TTC549 (cell line): ENCODE measurements around the gene LGALS7B.
"Not testable (repeated sequence)": the region's sequence is repeated elsewhere in the genome, so short reads cannot be mapped to it uniquely, and the experiment has no call there.

Source experiments
- FAIRE-seq: peaks from 2 replicates; lab custom pipeline; 2012; peaks lifted over from hg19 to GRCh38; lab: Jason Lieb, UNC

Gene LGALS7B

DNA sequence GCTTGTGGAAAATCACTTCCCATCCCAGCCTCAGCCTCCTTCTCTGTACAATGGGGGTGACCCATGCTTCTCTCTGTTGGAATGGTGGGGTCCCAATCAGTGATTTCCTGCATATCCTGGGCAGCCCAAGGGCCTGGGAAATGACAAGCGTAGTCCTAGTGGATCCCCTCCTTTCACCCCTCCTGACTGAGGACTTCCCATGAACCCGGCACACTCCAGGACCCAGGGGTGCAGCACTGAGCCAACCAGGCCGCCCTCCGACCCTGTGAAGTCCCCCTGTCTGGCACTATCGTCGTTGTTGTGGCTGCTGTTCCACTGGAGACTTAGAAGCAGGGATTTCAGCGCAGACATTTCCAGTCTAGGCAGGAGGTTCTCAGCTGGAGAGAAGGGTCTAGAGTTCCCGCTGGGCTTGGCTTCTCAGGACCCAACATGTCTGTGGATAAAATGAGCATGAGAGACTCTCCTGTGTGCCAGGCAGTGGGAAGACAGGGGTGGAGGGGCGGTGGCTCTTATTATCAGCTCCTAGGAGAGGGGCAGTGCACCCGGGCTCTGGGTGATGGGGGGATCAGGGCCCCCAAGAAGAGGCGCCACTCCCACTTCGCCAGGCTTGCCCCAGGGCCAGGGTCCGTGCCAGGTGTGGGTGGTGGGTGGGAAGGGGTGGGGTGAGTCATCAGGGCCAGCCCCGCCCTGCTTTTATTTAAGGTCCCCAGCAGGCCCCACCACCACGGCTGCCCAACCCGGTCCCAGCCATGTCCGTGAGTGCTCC lies at the start of gene LGALS7B:
Gene LGALS7B (plus strand): TSS at position 723 of the 766 bp plus-strand sequence. CDS start 27 bp downstream, at position 750.
- FAIRE-seq = no peak

DNA sequence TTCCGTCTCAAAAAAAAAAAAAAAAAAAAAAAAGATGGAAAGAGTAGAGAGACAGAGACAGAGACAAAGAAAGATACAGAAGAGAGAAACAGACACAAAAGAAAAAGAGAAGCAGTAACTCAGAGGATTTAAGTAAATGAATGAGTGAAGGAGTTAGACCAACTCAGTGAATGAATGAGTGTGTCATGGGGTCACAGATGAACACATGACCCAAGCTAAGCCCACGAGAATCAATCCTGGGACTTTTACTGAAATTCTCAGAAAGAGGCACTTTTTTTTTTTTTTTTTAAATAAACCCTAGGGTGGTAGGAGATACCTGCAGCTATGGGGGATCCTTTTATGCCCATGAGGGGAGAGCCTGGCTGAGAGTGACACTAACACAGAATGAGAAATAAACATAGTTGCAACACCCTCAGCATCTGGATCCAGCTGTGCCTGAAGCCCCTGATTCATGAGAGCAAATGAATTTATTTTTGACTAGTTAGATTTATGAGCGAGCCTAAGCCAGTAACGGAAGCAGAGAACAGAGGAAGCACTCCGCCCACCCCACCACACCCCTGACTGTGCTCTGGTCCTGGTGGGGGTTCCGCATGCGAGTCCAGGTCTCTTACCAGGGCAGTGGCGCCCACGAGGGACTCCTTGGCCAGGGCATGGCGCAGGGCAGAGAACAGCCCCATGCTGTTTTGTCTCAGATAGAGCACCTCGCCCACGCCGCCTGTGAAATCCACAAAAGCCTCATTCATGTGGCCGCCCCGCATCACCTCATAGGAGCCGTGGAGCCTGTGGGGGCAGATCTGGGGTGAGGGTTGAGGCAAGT lies 49.4 kb upstream of the LGALS7B start:
- FAIRE-seq = no peak

DNA sequence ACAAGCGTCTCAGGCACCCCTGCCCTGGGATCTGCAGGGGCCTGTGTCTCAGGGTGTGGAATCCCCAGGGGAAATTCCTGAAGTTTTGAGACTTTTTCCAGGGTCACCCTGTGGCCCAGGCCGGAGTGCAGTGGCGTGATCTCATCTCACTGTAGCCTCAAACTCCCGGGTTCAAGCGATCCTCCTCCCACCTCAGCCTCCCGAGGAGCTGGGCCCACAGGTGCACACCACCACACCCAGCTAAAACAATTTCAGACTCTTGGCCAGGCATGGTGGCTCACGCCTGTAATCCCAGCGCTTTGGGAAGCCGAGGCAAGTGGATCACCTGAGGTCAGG lies 48.8 kb upstream of the LGALS7B start:
- FAIRE-seq = no peak

DNA sequence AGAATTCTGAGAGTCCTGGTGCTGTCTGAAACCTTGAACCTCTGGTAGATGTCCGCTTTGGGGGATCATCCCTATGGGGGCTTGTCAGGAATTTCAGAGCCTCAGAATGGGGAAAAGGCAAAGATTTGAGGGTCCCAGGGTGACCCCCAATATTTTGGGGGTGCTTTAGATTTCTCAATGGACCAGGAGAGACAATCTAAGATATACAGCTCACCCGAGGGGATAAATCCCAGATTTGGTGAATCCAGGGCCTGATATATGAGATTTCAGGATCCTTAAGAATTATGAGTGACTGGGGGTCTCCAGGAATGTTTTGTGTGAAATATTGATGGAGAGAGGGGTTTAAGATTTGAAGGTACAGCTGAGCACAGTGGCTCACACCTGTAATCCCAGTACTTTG lies 48.1 kb upstream of the LGALS7B start:
- FAIRE-seq = no peak

DNA sequence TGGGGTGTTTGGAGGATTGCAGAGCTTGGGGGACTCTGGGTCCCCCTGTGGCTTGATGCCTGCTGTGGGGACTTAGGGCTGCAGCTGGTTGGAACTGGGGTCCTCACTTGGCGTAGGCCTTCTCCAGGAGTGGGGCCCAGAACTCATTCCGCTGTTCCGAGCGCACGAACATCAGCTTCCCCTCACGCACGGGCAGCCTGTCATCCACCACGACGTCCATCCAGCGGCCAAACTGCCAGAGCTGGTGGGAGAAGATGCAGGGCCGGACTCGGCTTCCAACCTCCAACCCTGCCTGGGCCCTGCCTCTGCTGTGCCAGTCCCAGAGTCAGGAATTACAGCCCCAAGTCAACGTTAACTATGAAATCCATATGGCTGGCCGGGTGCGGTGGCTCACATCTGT lies 47.3 kb upstream of the LGALS7B start:
- FAIRE-seq = no peak

DNA sequence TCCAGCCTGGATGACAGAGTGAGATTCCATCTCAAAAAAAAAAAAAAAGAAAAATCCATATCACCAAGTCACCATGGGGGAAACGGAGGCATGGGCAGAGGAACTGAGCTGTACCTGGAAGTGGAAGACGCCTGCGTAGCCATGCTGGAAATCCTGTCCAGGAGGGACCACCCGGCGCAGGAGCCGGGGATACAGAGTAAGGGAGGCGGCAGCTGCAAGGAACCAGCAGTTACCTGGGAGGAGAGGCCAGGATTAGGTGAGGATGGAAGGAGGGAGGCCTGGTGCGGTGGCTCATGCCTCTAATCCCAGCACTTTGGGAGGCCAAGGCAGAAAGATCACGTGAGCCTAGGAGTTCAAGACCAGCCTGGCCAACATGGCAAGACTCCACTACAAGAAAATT lies 46.7 kb upstream of the LGALS7B start:
- FAIRE-seq = no peak

DNA sequence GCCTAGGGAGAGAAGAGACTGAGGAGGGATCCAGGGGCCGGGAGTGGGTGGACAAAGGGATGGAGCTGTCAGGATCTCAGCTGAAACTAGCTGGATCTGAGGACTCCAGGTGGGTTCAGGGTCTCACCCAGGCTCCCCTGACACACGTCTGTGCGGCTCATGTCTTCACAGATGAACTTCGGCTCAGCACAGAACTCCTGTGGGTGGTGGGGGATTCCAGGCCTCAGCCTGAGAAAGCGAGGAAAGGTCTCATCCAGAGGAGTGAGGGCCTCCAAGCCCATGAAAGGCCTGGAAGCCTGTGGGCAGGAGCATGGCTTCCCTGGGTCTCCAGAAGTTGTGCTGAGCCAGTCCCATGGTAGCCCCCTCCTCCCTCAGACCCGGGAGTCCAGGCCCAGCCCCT lies 46.1 kb upstream of the LGALS7B start:
- FAIRE-seq = no peak

DNA sequence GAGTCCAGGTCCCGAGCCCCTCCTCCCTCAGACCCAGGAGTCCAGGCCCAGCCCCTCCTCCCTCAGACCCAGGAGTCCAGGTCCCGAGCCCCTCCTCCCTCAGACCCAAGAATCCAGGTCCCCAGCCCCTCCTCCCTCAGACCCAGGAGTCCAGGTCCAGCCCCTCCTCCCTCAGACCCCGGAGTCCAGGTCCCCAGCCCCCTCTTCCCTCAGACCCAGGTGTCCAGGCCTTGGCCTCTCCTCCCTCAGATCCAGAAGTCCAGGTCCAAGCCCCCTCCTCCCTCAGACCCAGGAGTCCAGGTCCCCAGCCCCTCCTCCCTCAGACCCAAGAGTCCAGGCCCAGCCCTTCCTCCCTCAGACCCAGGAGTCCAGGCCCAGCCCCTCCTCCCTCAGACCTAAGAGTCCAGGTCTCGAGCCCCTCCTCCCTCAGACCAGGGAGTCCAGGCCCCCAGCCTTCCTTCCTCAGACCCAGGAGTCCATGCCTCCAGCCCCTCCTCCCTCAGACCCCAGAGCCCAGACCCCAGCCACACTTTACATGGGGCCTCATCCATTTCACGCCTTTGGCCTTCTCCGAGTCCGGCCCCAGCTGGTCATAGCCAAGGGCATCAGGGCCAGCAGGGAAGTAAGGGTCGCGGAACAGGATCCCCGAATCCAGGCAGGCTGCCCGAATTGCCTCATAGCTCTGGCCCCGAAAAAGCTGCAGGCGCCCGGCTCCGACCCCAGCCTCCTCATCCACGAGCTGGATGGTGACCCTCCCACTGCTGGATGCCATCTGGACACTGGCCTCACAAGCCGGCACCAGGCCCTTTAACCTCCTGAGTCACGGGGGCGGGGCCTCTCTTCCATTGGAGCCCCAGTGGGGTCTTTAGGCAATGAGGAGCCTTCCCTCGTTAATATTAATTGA lies 45.4 kb upstream of the LGALS7B start:
- no peak for FAIRE-seq

DNA sequence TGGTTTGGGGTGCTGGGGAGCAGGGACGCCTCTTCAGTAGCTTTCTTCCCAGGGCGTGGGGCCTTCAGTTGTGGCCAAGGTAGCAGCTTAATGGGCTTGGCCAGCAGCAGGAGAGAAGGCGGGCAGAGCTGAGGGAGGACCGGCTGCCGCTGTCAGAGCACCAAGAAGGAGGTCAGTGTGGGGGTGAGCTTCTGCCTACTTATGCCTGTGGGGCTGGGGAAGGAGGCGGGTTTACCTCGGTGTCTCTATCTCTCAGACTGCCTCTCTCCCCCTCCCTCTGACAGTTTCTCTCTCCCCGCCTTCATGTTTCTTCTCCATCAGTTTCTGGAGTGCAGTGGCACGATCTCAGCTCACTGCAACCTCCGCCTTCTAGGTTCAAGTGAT lies 44.7 kb upstream of the LGALS7B start, which contains the start of gene CAPN12:
Gene CAPN12 (minus strand): TSS at position 177 of the 384 bp plus-strand sequence. CDS start 309 bp downstream, outside the sequence.
- FAIRE-seq = no peak

DNA sequence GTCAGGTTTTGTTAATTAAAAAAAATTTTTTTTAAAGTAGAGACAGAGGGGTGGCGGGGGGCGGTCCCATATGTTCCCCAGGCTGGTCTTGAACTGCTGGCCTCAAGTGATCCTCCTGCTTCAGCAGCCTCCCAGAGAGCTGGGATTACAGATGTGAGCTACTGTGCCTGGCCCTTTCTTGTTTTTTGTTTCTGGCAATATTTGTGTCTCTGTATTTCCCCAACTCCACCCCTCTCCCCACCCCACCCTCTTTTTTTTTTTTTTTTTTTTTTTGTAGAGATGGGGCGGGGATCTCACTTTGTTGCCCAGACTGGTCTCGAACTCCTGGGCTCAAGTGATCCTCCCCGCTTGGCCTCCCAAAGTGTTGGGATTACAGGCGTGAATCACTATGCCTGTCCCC lies 44.1 kb upstream of the LGALS7B start:
- no peak for FAIRE-seq

DNA sequence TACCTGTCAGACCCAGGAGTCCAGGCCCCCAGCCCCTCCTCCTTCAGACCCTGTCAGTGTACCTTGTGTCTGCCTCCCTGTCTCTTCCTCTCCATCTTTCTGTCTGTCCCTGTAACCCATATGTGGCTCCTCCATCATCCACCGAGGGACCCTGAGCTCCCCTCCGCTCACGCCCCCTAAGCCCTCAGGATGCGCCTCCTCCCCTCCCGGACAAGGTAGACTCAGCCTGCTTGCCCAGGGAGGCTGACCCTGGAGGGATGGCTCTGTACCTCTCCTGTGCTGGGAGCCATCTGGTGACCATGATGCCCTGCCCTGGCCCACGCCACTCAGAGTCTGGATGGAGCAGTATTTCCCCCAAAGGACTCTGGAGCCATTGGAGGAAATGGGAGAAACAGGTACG lies 43.7 kb upstream of the LGALS7B start:
- no peak for FAIRE-seq

DNA sequence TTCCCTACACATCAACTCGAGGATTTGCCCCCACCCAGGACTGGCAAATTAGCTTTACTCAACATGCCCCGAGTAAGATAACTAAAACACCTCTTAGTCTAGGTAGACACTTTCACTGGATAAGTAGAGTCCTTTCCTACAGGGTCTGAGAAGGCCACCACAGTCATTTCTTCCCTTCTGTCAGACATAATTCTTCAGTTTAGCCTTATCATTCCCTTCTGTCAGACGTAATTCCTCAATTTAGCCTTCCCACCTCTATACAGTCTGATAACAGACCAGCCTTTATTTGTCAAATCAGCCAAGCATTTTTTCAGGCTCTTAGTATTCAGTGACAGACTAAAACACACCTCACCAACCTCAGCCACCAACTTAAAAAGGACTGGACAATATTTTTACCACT lies 35.2 kb upstream of the LGALS7B start:
- FAIRE-seq = not testable (repeated sequence)

DNA sequence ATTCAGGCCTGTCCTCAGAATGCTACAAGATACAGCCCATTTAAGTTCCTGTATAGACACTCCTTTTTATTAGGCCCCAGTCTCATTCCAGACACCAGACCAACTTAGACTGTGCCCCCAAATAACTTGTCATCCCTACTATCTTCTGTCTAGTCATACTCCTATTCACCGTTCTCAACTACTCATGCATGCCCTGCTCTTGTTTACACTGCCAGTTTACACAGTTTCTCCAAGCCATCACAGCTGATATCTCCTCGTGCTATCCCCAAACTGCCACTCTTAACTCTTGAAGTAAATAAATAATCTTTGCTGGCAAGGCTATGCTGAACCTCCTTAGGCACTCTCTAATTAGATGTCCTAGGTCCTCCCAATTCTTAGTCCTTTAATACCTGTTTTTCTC lies 34.8 kb upstream of the LGALS7B start:
- not testable (repeated sequence) for FAIRE-seq

DNA sequence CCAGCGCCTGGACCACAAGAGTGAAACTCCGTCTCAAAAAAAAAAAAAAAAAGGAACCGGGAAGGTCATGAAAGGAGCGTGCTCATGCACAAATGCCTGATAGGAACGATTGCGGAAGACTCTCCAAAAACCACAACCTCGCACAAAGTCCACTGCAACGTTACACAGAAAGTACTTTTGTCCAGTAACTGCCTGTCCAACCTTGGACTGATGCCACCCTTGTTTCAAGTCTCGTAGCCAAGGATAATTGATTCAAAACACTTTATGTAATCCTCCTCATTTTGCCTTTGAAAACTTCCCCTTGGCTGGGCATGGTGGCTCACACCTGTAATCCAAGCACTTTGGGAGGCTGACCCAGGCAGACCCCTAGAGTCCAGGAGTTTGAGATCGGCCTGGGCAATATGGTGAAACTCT lies 29.4 kb upstream of the LGALS7B start:
- no peak for FAIRE-seq

DNA sequence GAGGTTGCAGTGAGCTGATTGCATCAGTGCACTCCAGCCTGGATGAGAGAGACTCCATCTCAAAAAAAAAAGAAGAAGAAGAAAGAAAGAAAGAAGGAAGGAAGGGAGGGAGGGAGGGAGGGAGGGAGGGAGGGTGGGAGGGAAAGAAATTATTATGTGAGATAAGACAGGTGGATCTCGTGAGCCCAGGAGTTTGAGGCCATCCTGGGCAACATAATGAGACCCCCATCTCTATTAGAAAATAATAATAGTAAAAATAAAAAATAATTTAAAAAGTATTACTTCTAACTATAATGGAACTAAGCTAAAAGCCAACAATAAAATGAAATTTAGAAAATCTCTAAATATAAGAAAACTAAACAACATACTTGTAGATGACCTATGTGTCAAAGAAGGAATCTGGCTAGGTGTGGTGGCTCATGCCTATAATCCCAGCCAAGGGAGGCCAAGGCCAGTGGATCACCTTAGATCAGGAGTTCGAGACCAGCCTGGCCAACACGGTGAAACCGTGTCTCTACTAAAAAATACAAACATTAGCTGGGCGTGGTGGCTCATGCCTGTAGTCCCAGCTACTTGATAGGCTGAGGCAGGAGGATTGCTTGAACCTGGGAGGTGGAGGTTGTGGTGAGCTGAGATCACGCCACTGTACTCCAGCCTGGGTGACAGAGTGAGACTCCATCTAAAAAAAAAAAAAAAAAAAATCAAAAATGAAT lies 28.0 kb upstream of the LGALS7B start:
- FAIRE-seq = not testable (repeated sequence)

DNA sequence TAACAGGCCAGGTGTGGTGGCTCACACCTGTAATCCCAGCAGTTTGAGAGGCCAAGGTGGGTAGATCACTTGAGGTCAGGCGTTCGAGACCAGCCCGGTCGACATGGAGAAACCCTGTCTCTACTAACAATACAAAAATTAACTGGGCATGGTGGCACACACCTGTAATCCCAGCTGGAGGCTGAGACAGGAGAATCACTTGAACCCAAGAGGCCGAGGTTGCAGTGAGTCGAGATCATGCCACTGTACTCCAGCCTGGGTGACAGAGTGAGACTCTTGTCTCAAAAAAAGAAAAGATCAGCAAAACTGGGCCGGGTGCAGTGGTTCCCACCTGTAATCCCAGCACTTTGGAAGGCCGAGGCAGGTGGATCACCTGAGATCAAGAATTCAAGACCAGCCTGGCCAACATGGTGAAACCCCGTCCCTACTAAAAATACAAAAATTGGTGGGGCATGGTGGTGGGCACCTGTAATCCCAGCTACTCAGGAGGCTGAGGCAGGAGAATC lies 27.1 kb upstream of the LGALS7B start:
- FAIRE-seq = not testable (repeated sequence)

DNA sequence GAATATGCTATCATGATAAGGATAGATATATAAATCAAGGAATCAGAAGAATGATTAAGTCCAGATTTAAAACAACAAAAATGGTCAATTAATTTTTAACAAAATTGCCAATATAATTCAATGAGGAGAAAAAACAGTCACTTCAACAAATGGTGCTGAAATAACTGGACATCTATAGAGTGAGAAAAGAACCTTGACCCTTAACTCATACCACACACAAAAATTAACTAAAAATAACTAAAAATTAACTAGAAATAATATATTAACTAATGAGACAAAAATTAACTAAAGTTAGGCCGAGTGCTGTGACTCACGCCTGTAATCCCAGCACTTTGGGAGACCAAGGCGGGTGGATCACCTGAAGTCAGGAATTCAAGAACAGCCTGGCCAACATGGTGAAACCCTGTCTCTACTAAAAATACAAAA lies 25.2 kb upstream of the LGALS7B start:
- FAIRE-seq = no peak

DNA sequence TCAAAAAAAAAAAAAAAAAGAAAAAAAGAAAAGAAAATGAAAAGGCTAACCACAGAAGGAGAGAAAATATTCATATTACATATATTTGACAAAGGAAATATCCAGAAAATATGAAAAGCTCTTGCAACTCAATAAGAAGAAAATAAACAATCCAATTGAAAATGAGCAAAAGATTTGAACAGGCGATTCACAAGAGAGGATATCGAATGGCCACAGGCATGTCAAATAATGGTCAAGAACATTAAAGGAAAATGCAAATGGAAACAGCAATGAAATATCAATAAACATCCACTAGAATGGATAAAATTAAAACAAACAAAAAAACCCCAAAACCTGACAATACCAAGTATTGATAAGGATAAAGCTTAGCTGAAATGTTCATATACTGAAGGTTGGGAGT lies 23.8 kb upstream of the LGALS7B start:
- no peak for FAIRE-seq

DNA sequence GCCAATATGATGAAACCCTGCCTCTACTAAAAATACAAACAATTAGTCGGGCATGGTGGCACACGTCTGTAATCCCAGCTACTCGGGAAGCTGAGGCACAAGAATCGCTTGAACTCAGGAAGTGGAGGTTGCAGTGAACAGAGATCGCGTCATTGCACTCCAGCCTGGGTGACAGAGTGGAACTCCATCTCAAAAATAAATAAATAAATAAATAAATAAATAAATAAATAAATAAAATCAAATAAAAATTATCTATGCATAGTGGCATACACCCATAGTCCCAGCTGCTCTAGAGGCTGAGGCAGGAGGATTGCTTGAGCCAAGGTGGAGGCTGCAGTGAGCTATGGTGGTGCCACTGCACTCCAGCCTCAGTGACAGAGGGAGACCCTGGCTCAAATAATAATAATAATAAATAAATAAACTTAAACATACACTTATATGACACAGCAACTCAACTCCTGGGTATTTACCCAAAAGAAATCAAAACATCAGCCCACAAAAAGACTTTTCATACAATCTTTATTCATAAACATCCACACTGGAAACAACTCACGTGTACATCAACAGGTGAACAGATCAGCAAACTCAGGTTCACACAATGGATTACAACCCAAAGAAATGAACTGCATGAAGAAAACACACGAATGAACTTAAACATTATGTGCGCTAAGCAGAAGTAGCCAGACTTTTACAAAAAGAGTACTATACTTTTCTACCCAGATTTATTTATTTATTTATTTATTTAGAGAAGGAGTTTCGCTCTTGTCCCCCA lies 22.5 kb upstream of the LGALS7B start:
- no peak for FAIRE-seq

DNA sequence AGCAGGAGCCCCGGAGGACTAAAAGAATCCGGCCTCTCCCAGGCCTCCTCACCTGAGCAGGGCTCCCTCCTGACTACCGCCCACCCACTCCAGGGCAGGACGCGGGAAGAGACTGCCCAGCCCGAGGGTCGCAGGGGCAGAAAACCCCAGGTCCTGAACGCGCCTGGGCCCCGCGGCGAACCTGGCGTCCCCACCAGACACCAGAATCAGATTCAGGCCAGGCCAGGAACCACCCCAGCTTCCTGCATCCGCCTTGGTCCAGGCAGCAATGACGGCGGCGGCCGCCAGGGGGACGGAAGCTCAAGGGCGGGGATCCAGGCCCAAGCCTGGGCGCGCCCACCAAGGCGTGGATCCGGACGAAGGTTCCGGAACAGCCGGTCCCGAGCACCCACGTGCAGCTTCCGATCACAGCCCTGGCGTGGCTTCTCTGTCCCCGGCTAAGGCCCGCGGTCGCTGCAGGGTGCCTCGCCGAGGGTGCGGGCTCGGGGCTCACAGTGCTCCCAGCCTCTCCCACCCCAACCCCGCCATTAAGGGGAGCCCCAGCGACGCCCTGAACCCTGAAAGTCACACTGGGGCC lies 19.3 kb upstream of the LGALS7B start:
- FAIRE-seq = no peak
